HT-29 (cell line): Measurements from ENCODE around the gene LRP1B. TPM values are rescaled to one million over a fixed set of nuclear protein-coding genes. Genes with fewer than 3 reads are reported as not detected.

Source experiments
- DNase-seq: peaks from one replicate; pipeline ENCODE4 v3.0.0-alpha.2; 2015; ENCODE audit warnings: low spot score
- total RNA-seq: library from RNA; depleted of rRNA; stranded (reverse); fragments of >200 nt; shearing (Covaris generic); gene quantifications from 2 replicates; pipeline ENCODE4 v1.2.3, GENCODE V29; 2014

The LRP1B gene
- total RNA-seq, 1 experiment from 2014 or later, result not detected

DNA sequence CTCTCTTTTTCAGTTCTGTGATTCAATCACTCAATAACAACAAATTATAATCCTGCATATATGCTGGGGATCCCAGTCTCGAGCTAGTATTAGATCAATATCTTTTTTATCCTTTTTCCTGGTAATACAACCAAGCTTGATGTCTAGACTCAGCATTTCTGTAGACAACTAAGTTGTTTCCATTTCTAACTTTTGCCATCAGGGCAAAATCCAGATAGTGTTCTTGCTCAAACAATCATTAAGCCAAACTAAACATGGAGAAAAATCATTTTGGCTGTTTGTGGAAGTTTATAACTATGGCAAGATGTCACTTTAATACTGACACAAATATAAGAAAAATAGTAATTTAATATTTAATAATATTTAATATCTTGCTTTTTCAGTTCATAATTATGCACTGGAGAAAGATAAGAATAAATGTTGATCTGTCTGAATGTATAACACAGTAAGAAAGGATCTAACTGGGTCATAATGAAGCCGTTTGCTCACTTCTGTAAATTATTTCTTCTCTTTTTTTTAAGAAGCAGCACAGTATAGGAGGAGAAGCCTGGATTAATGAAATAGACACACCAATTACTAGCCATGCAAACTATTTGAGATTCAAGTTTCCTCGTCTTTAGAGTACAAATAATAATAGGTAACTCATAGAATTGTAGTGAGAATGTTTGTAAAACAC, 979.1 kb downstream of the LRP1B start:
- DNase-seq, result no peak

DNA sequence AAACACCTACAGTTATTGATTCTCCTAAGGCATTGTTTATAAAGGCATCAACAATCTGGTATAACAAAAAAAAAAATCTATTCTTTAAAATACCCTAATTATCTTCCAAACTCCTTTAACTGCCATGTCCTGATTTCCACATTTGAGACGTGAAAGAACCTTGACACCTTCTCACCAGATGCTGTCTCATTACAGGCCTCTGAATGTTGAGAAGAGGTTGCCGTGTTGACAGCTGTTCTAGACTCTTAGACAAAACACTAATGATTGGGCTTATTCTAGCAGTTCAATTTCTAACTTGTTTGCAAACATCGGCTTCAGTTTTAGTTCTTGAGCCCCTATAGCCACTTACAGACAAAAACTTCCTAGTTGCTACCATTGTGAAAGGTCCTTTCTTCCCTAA, 988.8 kb downstream of the LRP1B start:
- DNase-seq, result no peak

DNA sequence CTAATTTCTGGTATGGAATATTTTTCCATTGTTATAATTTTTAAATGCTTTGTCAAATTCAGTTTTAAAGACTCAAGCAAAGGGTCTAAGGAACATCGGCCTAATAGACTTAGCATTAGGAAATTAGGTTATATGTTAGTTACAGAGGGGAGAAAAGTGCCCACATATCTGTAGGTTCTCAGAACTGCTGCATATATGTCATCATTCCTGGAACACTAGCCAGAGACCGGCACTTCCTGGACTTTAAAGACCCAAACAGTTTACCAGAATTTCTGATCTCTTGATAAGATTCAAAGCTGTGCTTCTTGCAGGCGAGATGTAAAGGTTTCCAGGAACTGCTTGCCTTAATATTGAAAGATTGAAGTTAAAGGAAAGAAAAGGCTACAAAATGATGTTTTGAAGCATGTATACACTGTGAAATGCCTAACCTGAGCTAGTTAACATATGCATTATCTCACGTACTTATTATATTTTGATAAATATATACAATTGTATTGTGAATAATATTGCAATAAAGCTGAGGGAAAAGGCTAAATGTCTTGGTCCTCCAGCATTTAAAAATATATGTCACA, 993.6 kb downstream of the LRP1B start:
- no peak for DNase-seq

DNA sequence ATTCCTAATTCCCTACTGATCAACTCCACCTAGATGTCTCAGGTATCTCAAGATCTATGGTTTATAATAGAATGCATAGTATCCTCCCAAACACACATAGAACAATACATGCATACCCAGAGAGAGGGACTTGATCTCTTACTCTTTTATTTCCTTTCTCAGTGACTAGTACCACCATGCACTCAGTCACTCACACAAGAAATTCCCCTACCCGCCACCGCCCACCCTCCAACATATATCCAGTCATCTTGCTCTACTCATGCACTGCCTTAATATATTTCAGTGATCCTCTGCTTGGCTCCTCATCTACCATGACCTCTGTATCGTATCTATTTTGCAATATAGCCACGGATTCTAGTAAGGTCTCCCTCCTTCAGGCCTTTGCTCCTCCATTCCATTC, 996.9 kb downstream of the LRP1B start:
- DNase-seq, result no peak

DNA sequence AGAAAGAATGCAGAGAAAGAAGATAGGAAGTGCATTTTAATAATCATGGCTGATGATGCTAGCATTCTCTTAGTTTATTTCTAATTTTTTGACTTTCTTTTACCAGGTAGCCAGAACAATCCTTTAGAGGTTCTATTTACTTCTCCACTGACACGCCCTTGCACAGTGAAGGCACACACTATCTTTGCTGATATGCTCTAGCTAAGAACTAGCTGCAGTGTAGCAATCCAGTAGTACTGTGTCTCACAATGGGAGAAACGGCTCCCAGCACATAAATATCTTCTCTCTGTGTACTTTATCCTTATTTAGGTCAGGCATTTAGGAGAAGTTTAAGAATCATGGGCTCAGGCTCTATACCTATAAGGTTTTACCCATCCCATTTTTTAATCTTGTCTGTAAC, 1005.4 kb downstream of the LRP1B start:
- DNase-seq, result no peak

DNA sequence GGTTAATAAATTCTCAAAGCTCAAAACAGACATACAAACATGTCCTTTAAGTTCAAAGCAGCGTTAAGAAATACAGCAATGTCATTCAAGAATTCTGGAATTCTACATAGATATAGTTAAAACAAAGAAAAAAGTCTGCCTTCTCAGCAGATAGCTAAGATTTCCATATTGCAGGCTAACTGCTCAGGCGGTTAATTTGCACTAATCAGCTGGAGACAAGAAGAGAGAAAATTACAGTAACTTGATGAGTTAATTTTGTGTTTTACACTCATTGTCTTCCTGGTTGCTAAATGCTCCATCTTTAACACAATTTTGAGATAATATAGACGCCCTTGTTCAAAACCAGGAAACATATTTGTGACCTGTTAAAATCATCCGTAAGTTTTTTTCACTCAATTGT, 1012.0 kb downstream of the LRP1B start:
- no peak for DNase-seq

DNA sequence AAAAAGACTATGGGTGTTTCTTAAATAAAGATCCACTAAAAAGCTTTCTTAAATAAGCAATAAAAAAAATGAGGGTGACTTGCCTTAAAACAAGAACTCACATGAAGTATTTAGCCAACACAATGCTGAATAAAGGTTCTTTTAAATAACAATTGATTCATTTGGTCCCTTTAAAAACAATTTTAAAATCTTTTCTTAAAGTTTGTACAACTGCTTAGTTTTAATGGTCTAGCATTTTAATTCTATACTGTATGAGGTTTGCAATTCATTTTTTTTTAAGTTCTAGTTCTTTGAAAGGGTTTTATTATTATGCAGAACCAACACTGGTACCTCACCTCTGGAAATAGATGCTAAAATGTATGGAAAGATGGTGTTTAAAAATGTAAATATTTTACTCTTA, 1017.5 kb downstream of the LRP1B start:
- DNase-seq, result no peak

DNA sequence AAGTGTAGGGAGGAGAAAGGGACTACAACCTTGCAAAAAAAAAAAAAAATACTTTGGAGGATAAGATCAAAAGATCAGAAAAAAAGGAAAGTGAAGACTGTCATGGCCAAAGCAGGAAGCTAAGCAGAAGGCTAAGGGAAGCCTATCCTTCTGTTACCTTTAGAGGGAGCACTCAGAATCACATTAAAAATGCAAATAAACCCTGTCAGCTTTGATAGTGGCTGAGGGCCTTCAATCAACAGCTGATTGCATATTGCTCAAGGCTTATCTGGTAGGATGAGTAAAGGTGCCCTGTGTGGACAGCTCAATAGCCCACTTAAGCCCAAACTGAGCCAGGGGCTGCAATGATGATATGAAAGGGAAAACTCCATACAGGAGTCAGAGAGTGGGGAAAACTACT, 1021.2 kb downstream of the LRP1B start:
- peak; percentile 6 for DNase-seq

DNA sequence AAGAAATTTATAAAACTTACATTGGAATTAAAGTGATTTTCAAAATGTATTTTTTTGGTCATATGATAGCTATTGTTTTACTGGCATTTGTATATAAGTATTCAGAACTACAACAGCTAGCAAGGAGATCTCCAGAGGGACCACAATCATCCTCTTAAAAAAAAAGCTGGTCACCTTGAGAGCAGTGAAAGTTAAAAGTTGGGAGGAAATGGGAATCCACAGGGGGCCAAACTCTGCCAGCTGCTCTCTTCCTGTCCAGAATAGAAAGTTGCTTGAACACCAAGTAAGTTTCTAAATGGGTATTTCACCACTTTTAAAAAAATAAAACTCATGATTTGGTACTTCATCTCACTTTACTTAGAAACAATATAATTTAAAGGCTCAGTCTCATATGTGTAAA, 1025.1 kb downstream of the LRP1B start:
- DNase-seq, result no peak

DNA sequence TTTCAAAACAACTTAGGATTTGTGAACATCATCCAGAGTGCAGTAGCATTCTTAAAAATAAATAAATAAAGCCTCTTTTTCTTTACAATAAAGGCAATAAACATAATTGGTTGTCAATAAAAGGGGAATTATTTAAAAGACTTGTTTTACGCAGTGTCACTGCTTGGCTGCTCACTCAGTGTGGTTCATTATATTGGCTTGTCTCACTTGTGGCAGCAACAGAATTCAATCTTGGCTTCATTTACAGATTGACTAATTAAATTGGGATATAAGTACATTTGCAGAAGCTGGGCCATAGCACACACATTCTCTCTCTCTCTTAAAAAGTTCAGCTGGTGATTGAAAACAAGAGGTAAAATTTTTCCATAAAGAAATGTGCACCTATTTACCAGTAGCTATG, 1027.6 kb downstream of the LRP1B start:
- DNase-seq, result no peak

DNA sequence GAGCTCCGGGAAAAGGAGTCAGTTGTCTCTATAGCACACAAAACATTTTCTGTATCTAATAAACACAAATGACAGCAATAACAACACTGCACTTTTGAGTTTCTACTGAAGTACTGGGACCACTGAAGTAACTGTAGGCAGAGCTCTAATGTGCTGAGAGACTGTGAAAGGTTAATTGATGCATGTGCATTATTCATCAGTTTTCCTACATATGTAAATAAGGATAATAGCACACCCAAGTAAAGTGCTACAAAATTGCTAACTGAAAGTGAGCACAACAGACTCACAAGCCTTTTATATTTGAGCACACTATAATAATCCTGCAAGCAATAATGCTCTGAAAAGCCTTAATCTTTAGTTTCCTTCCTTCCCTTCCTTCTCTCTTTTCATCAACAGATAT, 1051.6 kb downstream of the LRP1B start:
- no peak for DNase-seq

DNA sequence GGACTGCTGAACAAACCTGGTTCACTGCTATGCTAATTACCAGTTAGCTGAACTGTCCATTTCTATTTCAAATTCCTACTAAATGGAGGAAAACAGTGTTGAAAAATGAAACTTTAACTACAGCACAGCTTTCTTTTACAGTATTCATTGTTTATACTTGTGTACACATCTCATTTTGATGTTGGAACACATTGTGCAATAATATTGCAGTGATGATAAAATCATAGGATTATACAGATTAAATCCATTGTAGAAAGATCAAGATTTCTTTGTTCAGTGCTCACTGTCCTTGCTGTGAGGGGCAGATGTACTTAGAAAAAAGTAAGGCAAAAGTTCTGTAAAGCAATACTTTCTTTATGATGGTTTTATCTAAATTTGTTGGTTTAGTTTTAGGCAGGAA, 1055.1 kb downstream of the LRP1B start:
- no peak for DNase-seq

DNA sequence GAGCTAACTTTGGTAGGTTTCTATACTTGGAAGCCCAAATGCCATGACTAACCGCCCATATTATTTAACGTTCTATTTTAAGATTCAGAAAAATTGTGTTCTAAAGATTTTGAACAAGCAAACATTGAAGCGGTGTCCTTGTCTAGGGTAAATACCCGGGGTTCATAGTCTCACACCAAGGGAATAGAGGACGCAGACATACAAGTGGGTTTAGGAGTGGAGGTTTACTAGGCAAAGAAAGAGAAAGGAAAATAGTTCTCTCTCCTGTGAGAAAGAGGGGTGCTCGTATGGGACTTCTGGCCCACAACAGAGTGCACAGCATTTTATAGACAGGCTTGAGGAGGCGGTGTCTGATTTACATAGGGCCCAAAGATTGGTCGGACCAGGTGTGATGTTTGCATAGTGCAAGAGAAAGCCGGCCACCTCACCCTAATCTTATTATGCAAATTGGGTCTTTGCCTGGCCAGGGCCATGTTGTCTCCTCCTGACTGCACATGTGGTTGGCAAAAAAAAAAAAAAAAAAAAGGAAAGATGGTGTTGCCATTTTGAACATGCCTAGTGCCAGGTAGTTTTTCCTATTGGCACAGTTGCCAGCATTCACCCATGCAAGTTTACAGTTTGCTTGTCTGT, 1062.6 kb downstream of the LRP1B start:
- no peak for DNase-seq

DNA sequence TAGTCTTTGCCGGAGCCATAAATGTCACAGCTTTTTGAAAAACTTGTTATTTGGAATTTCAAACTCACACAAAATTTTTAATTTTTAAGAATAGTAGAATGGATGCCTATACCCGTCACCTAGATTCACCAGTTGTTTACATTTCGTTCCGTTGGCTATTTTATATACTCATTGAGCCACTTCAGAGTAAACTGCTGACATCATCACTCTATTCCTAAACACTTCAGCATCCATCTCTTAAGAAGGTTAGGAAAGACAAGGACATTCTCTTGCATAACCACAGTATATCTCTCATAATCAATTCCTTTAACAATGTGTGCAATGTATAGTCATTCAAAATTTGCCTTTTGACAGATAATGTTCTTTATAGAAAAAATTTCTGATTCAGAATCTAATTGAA, 1065.8 kb downstream of the LRP1B start:
- DNase-seq, result no peak

DNA sequence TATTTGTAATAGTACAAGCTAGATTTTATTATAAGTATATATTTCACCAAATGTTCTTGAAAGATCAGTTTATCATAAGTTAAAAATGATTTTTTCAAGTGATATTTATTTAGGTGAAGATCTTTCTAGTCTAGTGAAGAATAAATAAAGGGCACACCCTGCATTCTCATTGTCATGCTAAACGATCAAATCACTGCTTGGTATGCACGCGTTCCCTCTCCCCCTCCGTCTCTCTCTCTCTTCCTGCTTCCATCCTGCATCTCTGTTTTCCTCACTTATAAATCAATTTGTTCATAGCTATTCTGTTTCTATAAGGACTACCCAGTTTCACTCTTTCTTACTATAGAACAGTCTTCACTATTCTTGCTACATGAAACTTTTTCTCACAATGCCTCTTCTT, 1067.4 kb downstream of the LRP1B start:
- no peak for DNase-seq

DNA sequence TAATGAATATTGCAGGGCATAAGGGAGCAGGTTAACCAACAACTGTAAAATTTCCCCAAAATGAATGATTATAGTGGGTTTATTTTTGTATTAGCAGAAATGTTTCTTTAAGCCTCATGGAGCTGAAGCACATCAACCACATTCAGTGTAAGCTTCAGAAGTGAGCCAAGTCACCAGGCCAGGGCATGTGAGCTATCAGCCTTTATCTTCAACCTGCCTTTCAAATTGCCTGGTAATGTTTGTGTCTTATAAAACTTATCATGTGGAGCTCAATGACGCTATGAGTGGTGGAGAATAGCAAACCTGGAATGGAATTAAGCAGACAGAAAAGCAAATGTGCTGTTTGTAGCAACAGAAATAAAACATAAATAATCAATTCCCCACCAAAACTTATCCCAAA, 1068.4 kb downstream of the LRP1B start:
- no peak for DNase-seq

DNA sequence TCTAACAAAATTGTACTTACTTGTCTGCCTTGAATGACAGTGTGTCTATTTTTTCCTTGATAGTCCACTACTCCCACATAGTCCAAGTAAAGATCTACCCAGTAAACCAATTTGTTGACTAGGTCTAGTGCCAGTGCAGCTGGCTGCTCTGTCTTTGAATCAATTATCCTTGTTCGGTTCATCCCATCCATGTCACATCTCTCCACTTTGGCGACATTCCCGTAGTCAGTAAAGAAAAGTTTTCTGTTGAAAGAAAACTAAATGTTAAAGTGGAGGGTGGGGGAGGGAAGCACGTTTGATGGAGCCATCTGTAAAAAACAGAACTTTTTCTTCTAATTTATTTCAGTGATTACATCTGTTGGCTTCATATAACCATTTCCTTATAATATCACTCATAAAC, 1068.8 kb downstream of the LRP1B start:
- DNase-seq, result no peak

DNA sequence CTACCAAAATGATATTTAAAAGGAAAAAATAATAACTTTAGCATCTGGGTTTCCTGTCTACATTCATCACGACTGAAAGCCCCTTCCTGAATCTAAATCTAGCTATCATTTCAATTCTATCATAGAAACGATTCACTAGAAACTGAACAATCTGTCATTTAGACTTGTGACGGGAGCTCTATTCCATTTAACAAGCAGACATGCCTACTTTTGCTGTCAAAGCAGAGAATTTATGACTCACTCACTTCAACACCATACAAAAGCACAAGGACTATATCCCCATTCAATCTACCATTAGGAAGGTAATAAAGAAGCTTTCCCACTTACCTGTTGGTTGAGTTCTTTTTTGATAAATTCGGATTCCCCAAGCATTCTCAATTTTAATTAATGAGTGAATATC, 1072.3 kb downstream of the LRP1B start:
- no peak for DNase-seq

DNA sequence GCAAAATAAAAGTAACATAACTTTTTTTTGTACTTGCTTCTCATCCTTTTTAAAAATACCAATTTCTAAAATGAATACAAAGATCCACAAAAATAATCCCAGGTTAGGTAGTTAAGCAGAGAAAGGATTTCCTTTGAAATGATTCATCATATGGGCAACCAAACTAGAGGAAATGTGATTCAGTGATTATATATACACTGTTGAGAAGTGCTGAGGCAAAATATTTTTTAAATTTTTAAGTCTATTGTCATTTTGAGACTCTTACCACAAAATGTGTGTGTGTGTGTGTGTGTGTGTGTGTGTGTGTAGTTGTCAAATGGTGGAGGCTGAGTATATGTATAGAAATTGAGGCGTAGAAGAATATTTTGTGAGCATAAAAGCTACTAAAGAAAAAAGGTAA, 1075.3 kb downstream of the LRP1B start:
- no peak for DNase-seq

DNA sequence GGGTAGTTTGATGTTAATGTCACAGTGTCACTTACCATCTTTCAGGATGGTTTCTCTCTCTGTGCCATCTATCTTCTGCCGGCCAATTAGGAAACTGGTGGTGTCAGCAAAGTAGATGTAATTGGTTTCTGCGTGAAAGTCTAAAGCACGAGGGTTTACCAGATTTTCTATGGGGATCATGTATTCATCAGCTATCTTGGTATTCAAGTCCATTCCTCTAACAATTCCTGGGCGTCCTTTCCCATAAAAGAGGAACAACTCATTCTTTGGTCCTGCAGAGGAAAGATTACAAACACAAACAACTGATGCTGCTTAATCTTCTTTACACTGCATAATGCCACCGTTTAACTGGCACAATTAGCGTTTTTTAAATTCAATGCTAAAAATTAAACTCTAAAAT, 1081.9 kb downstream of the LRP1B start:
- no peak for DNase-seq

DNA sequence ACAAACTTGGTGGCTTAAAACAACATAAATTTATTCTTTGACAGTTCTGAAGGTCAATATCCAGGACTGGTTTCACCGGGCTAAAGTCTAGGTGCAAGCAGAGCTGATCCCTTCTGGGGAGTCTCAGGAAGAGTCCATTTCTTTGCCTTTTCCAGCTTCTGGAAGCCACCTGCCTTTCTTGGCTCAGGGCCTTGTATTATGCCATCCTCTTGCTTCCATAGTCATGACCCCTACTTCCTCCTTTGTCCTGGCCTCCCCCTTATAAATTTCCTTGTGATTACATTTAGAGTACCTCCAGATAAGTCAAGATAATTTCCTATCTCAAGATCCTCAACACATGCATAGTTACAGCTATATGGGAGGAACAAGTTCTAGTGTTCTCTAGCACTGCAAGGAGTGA, 1089.5 kb downstream of the LRP1B start:
- no peak for DNase-seq

DNA sequence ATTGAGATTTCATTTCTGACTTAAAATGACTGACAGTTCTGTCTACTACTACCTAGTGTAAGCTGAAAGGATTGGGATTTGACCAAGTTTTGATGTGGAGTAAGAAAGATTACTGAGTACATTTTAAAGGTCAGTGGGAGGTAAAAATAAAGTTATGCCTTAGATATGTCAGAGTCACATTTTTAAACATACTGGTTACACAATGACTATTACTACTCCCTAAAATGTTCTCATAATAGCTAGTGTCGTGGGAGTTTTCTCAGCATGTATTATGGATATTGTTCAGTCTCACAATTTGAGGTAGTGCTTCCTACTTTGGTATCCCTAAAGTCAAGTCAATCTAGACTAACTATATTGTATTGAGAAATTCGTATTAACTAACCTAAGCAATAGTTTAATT, 1092.5 kb downstream of the LRP1B start:
- no peak for DNase-seq

DNA sequence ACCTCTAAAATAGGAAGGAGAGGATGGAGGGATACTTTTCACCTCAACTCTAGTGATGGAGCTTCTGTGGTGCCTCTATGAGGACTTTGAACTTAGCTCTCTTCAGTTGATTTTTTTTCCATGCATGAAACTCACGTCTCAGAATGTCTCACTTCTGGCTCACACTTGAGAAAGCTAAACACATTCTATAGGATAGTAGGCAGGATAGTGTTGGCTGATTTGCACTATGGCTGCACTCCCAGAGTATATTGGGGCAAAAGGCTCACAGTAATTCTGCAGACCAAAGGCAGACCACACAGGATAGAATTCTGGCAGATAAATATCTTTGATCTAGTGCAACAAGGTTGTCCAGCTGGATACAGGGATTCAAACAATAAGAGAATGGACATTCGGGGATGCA, 1093.5 kb downstream of the LRP1B start:
- no peak for DNase-seq
